Measurements from ENCODE around the gene EFEMP2.

DNA sequence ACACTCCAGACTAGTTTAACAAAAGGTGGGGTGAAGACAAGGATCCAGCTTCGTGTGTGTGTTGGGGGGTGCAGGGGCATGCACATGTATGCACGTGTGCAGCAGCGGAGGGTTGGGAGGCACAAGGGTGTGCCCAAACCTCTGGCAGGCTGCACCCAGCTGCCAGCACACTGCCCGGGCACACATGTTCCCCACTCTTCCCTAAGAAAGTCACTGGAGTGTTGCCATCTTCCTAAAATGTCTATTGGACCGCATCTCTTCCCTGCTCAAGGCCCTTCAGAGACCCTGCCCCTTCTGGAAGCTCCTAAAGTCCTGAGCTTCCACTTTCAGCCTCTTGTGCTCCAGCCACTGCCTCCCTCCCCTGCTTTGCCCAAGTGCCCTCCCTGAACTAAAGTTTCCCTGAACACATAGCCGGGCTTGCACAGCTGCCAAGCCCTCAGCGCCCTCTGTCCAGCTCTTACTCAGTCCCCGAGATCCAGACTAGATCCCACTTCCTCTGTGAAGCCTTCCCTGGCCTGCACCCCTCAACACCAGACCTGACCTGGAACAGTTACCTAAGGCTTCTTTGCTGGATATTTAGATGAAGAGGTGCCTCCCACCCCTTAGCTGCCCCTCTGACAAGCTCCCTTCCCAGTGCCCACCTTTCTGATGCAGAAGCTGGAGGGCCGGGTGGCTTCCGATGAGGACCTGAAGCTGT is 20.6 kb downstream of the EFEMP2 start:
- TF ChIP-seq, protein P1, sequence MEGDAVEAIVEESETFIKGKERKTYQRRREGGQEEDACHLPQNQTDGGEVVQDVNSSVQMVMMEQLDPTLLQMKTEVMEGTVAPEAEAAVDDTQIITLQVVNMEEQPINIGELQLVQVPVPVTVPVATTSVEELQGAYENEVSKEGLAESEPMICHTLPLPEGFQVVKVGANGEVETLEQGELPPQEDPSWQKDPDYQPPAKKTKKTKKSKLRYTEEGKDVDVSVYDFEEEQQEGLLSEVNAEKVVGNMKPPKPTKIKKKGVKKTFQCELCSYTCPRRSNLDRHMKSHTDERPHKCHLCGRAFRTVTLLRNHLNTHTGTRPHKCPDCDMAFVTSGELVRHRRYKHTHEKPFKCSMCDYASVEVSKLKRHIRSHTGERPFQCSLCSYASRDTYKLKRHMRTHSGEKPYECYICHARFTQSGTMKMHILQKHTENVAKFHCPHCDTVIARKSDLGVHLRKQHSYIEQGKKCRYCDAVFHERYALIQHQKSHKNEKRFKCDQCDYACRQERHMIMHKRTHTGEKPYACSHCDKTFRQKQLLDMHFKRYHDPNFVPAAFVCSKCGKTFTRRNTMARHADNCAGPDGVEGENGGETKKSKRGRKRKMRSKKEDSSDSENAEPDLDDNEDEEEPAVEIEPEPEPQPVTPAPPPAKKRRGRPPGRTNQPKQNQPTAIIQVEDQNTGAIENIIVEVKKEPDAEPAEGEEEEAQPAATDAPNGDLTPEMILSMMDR (conservative IDR thresholded peaks at IDR 0.05; ENCODE audit: low read depth, low read length): no peak
- TF ChIP-seq EZH2 (IDR thresholded peaks at IDR 0.05; ENCODE audit: borderline replicate concordance, low read depth, low read length, poor library complexity, severe bottlenecking): no peak

Data from A673 (cell line).